K562 (cell line): ENCODE measurements around the gene FAM20B. TPM values are rescaled to one million over a fixed set of nuclear protein-coding genes. Genes with fewer than 3 reads are reported as not detected.

ENCODE experiments used
- CC2D1A ChIP-seq: fragments of 450-650 bp; IDR thresholded peaks from 2 replicates; pipeline ENCODE4 v1.6.1; 2017; ENCODE audit warnings: mild to moderate bottlenecking
- FOXJ2 ChIP-seq: fragments of 200-800 bp; sonication (Bioruptor generic); IDR thresholded peaks from 2 replicates; pipeline ENCODE4 v1.6.1; 2016; ENCODE audit warnings: missing genetic modification characterization, missing compliant biosample characterization
- MAFF ChIP-seq: IDR thresholded peaks from 2 replicates; pipeline ENCODE4 v1.6.1; 2012; ENCODE audit warnings: low read length, improper control_type of control experiment
- MEF2D ChIP-seq: conservative IDR thresholded peaks from 2 replicates; pipeline ENCODE4 v1.6.1; 2016; ENCODE audit warnings: low read depth, missing genetic modification characterization, missing compliant biosample characterization
- NEUROD1 ChIP-seq: fragments of 150-350 bp; IDR thresholded peaks from 2 replicates; pipeline ENCODE4 v1.6.1; 2014; ENCODE audit warnings: borderline replicate concordance, low read length, low read depth; ENCODE audit not compliant: partially characterized antibody
- NR2C2 ChIP-seq, 2 experiments: fragments of 200-800 bp in 1 of 2; sonication (Bioruptor generic) in 1 of 2; sonication (generic) in 1 of 2; formaldehyde crosslinking in 1 of 2; IDR thresholded peaks; 2 replicates each; pipeline versions ENCODE4 v1.6.1 to v1.8.0; 2016 to 2022; ENCODE audit warnings: mild to moderate bottlenecking in 1 of 2, missing compliant biosample characterization in 1 of 2, missing genetic modification characterization in 1 of 2, missing genetic modification reagents in 1 of 2
- OTX1 ChIP-seq: fragments of 450-650 bp; formaldehyde crosslinking; IDR thresholded peaks from 2 replicates; pipeline ENCODE4 v1.4.0; 2022; ENCODE audit warnings: mild to moderate bottlenecking
- POLR2AphosphoS5 ChIP-seq: IDR thresholded peaks from 2 replicates; pipeline ENCODE4 v1.6.1; 2011; ENCODE audit warnings: mild to moderate bottlenecking, low read depth, low read length, moderate library complexity; ENCODE audit not compliant: control insufficient read depth, insufficient read depth
- PTRF ChIP-seq: fragments of 450-650 bp; IDR thresholded peaks from 2 replicates; pipeline ENCODE4 v1.6.1; 2016; ENCODE audit warnings: mild to moderate bottlenecking, missing genetic modification characterization, missing compliant biosample characterization
- RBM15 ChIP-seq: fragments of 200-400 bp; formaldehyde crosslinking; IDR thresholded peaks from 2 replicates; pipeline ENCODE4 v1.6.1; 2018; ENCODE audit warnings: mild to moderate bottlenecking, low read length, moderate library complexity; ENCODE audit not compliant: insufficient read depth
- SIX5 ChIP-seq, 2 experiments: IDR thresholded peaks; 2 replicates each; pipeline ENCODE4 v1.6.1; 2011; ENCODE audit warnings: low read length in 2 of 2, borderline replicate concordance in 1 of 2, low read depth in 1 of 2, mild to moderate bottlenecking in 1 of 2, moderate library complexity in 1 of 2; ENCODE audit not compliant: insufficient read depth in 1 of 2
- SOX6 ChIP-seq: fragments of 450-650 bp; IDR thresholded peaks from 2 replicates; pipeline ENCODE4 v1.6.1; 2014; ENCODE audit warnings: mild to moderate bottlenecking
- SREBF2 ChIP-seq: sonication (generic); formaldehyde crosslinking; IDR thresholded peaks from 2 replicates; pipeline ENCODE4 v1.4.0; 2020; ENCODE audit warnings: mild to moderate bottlenecking, missing genetic modification reagents
- ZNF175 ChIP-seq: fragments of 200-800 bp; sonication (Bioruptor generic); IDR thresholded peaks from 2 replicates; pipeline ENCODE4 v1.6.1; 2016; ENCODE audit warnings: low read depth, mild to moderate bottlenecking, missing genetic modification characterization, missing compliant biosample characterization
- ZNF253 ChIP-seq: fragments of 250-450 bp; sonication (Bioruptor Pico); conservative IDR thresholded peaks from 2 replicates; pipeline ENCODE4 v1.6.1; 2021; ENCODE audit warnings: mild to moderate bottlenecking
- ZNF311 ChIP-seq: fragments of 250-450 bp; sonication (Bioruptor Pico); IDR thresholded peaks from 2 replicates; pipeline ENCODE4 v1.4.0; 2020; ENCODE audit warnings: mild to moderate bottlenecking, moderate library complexity
- ZNF354B ChIP-seq: fragments of 250-450 bp; sonication (Bioruptor Pico); IDR thresholded peaks from 2 replicates; pipeline ENCODE4 v1.4.0; 2020
- ZNF384 ChIP-seq: IDR thresholded peaks from 2 replicates; pipeline ENCODE4 v1.6.1; 2012; ENCODE audit warnings: low read depth, low read length, improper control_type of control experiment
- ZNF780A ChIP-seq: fragments of 250-450 bp; sonication (Bioruptor Pico); IDR thresholded peaks from 2 replicates; pipeline ENCODE4 v1.5.0; 2021; ENCODE audit warnings: mild to moderate bottlenecking
- ZZZ3 ChIP-seq: fragments of 450-650 bp; IDR thresholded peaks from 2 replicates; pipeline ENCODE4 v1.6.1; 2016; ENCODE audit warnings: antibody characterized with exemption, mild to moderate bottlenecking, moderate library complexity
- polyA plus RNA-seq, 8 experiments: library from polyadenylated mRNA; depleted of rRNA in 4 of 8; stranded (reverse) in 5 of 8; unstranded in 3 of 8; fragments of >200 nt; fragmentation: Nextera tagmentation in 2 of 8; fragmentation: Illumina TruSeq in 1 of 8; extraction: Ambion mirVana in 2 of 8; extraction: Trizol in 1 of 8; gene quantifications; 2 replicates each; pipeline versions ENCODE4 v1.2.1 to v1.2.3, GENCODE V29; 2011 to 2014; ENCODE audit warnings: inconsistent platforms in 1 of 8, missing spikeins in 1 of 8
- total RNA-seq, 7 experiments: library from RNA; depleted of rRNA in 6 of 7; stranded (reverse); fragments of >200 nt in 6 of 7; fragmentation: Illumina TruSeq in 2 of 7; extraction: Trizol in 2 of 7; gene quantifications; 2 replicates each; pipeline versions ENCODE4 v1.2.1 to v1.2.3, GENCODE V29; 2011 to 2021; ENCODE audit warnings: low replicate concordance in 1 of 7
- TF ChIP-seq, protein P1 (sequence below): fragments of 450-650 bp; IDR thresholded peaks from 2 replicates; pipeline ENCODE4 v1.6.1; 2014; ENCODE audit warnings: low read depth, mild to moderate bottlenecking, moderate library complexity, borderline replicate concordance
- TF ChIP-seq, protein P2 (sequence below): IDR thresholded peaks from 2 replicates; pipeline ENCODE4 v1.6.1; 2011; ENCODE audit warnings: borderline replicate concordance, low read depth, mild to moderate bottlenecking, moderate library complexity, low read length; ENCODE audit not compliant: insufficient read depth, poor library complexity, severe bottlenecking
- TF ChIP-seq, protein P3 (sequence below): fragments of 250-450 bp; sonication (Bioruptor Pico); IDR thresholded peaks from 2 replicates; pipeline ENCODE4 v1.4.0; 2020; ENCODE audit warnings: mild to moderate bottlenecking

FAM20B gene
- total and polyA plus RNA-seq, 9 of the 15 experiments (the other 6 are each of a cell fraction or from before 2014, with no cell fraction given), result 7.2 to 67.5 (median 42.9) TPM

DNA sequence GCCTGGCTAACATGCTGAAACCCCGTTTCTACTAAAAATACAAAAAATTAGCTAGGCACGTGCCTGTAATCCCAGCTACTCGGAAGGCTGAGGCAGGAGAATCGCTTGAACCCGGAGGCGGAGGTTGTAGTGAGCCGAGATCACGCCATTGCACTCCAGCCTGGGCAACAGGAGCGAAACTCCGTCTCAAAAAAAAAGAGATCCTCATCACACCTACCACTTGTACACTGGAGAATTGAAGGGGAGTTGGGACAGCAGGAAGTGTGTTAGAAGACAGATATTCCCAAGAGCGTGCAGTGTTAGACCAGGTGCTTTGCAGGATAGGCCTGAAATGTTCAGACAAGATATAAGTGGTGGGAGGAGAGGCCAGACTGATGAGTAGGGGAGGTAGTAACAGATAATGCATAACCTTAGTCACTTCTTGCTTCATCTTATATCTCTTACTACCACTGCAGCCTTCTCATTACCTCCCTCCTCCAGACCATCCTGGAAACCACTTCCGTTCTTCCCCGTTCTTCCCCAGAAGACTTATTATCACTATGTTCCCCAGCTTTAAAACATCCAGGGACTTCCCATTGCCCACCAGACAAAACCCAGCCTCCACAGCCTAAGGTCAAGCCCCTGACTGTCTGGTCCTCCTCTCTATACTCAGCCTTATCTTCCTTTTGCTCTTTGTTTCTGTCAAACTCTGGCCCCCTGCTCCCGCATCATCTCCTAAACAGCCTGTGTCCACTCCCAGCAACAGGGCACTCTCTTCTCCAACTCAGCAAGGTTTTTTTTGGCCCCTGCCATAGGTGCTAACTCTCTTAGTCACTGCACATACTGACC is 21.3 kb downstream of the FAM20B start (continued):
- TF ChIP-seq, protein P1, sequence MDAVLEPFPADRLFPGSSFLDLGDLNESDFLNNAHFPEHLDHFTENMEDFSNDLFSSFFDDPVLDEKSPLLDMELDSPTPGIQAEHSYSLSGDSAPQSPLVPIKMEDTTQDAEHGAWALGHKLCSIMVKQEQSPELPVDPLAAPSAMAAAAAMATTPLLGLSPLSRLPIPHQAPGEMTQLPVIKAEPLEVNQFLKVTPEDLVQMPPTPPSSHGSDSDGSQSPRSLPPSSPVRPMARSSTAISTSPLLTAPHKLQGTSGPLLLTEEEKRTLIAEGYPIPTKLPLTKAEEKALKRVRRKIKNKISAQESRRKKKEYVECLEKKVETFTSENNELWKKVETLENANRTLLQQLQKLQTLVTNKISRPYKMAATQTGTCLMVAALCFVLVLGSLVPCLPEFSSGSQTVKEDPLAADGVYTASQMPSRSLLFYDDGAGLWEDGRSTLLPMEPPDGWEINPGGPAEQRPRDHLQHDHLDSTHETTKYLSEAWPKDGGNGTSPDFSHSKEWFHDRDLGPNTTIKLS, result peak; percentile 54; the same call in 1 of the 2 replicates
- TF ChIP-seq, protein P2, sequence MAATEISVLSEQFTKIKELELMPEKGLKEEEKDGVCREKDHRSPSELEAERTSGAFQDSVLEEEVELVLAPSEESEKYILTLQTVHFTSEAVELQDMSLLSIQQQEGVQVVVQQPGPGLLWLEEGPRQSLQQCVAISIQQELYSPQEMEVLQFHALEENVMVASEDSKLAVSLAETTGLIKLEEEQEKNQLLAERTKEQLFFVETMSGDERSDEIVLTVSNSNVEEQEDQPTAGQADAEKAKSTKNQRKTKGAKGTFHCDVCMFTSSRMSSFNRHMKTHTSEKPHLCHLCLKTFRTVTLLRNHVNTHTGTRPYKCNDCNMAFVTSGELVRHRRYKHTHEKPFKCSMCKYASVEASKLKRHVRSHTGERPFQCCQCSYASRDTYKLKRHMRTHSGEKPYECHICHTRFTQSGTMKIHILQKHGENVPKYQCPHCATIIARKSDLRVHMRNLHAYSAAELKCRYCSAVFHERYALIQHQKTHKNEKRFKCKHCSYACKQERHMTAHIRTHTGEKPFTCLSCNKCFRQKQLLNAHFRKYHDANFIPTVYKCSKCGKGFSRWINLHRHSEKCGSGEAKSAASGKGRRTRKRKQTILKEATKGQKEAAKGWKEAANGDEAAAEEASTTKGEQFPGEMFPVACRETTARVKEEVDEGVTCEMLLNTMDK, result no peak
- peak; percentile 48 for TF ChIP-seq ZNF354B (CRISPR knock-in tag)
- TF ChIP-seq ZZZ3, result no peak
- no peak for TF ChIP-seq ZNF780A (CRISPR knock-in tag)
- TF ChIP-seq PTRF, result no peak
- TF ChIP-seq ZNF253 (CRISPR knock-in tag), result no peak
- TF ChIP-seq, protein P3, sequence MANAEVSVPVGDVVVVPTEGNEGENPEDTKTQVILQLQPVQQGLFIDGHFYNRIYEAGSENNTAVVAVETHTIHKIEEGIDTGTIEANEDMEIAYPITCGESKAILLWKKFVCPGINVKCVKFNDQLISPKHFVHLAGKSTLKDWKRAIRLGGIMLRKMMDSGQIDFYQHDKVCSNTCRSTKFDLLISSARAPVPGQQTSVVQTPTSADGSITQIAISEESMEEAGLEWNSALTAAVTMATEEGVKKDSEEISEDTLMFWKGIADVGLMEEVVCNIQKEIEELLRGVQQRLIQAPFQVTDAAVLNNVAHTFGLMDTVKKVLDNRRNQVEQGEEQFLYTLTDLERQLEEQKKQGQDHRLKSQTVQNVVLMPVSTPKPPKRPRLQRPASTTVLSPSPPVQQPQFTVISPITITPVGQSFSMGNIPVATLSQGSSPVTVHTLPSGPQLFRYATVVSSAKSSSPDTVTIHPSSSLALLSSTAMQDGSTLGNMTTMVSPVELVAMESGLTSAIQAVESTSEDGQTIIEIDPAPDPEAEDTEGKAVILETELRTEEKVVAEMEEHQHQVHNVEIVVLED (CRISPR knock-in tag), result 0 out of 2 replicates have a peak, but pooled peaks have one; percentile 31
- TF ChIP-seq MAFF, result peak; percentile 73; the same call in 1 of the 2 replicates
- TF ChIP-seq ZNF384, result peak; percentile 84
- peak; percentile 99 for TF ChIP-seq SOX6
- TF ChIP-seq ZNF311, result peak; percentile 95
- peak; percentile 100 for TF ChIP-seq CC2D1A
- no peak for TF ChIP-seq SREBF2 (CRISPR knock-in tag)
- TF ChIP-seq POLR2AphosphoS5, result peak; percentile 100
- TF ChIP-seq NR2C2 (CRISPR knock-in tag; IDR thresholded peaks at IDR 0.05), result peak; percentile 21; the same call in 1 of the 2 replicates
- peak; percentile 57 for TF ChIP-seq NR2C2 (tag; IDR thresholded peaks at IDR 0.05)
- TF ChIP-seq OTX1 (CRISPR knock-in tag), result peak; percentile 89
- 0 out of 4 replicates have a peak, but pooled peaks of 1 of the 2 experiments have one; percentile 13 for TF ChIP-seq SIX5 (IDR thresholded peaks at IDR 0.05; ENCODE audit: borderline replicate concordance in 1 of 2, insufficient read depth in 1 of 2, low read depth in 1 of 2, low read length in 2 of 2)
- no peak for TF ChIP-seq RBM15
- TF ChIP-seq FOXJ2 (tag), result no peak
- peak; percentile 58 for TF ChIP-seq NEUROD1
- peak; percentile 94 for TF ChIP-seq MEF2D (tag)
- peak; percentile 98 for TF ChIP-seq ZNF175
